Transverse colon (tissue), 4 donors: Measurements from ENCODE around the gene NCF4. TPM values are rescaled to one million over a fixed set of nuclear protein-coding genes. Genes with fewer than 3 reads are reported as not detected.

Source experiments
- DNase-seq: peaks from one replicate; pipeline ENCODE4 v3.0.0-alpha.2; 2019
- H3K27ac ChIP-seq, 4 donors: fragments of 200-600 bp; sonication (generic); 2 replicates each; pipeline ENCODE4 v1.5.1; 2016 to 2018; ENCODE audit warnings: inconsistent platforms in 4 of 4
- H3K27me3 ChIP-seq: fragments of 200-600 bp; sonication (generic); 2 replicates; pipeline ENCODE4 v1.5.1; 2017; ENCODE audit warnings: inconsistent platforms
- H3K36me3 ChIP-seq, 4 donors: fragments of 200-600 bp; sonication (generic); 2 replicates each; pipeline ENCODE4 v1.5.1; 2017 to 2019; ENCODE audit warnings: inconsistent platforms in 4 of 4
- H3K4me1 ChIP-seq, 4 donors: fragments of 200-600 bp; sonication (generic); 2 replicates each; pipeline ENCODE4 v1.5.1; 2017 to 2020; ENCODE audit warnings: inconsistent platforms in 4 of 4
- H3K4me3 ChIP-seq, 4 donors: fragments of 200-600 bp; sonication (generic); 1 replicate in 1 of 4; 2 replicates in 3 of 4; pipeline versions ENCODE4 v1.5.1 to v1.6.1; 2017 to 2019; ENCODE audit warnings: inconsistent platforms in 4 of 4
- H3K9me3 ChIP-seq, 2 donors: fragments of 200-600 bp; sonication (generic); 2 replicates each; pipeline ENCODE4 v1.5.1; 2017 to 2019; ENCODE audit warnings: inconsistent platforms in 2 of 2
- CTCF ChIP-seq, 5 experiments: fragments of 200-600 bp in 3 of 5; fragments of 450-650 bp in 2 of 5; sonication (generic) in 3 of 5; IDR thresholded peaks; 1 replicate in 2 of 5; 2 replicates in 3 of 5; pipeline ENCODE4 v1.5.1; 2016 to 2017; ENCODE audit warnings: antibody characterized with exemption in 5 of 5, inconsistent platforms in 3 of 5, mild to moderate bottlenecking in 2 of 5, moderate library complexity in 1 of 5
- EP300 ChIP-seq: sonication (generic); formaldehyde crosslinking; IDR thresholded peaks from one replicate; pipeline ENCODE4 v1.6.1; 2017; ENCODE audit warnings: antibody characterized with exemption, low read depth
- POLR2A ChIP-seq: fragments of 450-650 bp; IDR thresholded peaks from one replicate; pipeline ENCODE4 v1.6.1; 2016; ENCODE audit warnings: antibody characterized with exemption, mild to moderate bottlenecking, moderate library complexity
- POLR2AphosphoS5 ChIP-seq, 3 donors: sonication (generic); formaldehyde crosslinking; IDR thresholded peaks; one replicate each; pipeline ENCODE4 v1.6.1; 2016; ENCODE audit warnings: antibody characterized with exemption in 3 of 3
- WGBS, 2 donors: methylation state at CpG; one replicate each; pipeline ENCODE4 v1.1.5; 2018; ENCODE audit warnings: low coverage in 1 of 2; 5-methylcytosine and 5-hydroxymethylcytosine counted together
- in situ Hi-C, 4 donors: fragments of 200-750 bp; cut with MboI; loops; one replicate each; pipeline versions ENCODE4 v1.15.0 to v1.15.1; 2017; ENCODE audit warnings: low sequenced_read_pairs in 3 of 4, low pct_ligation_motif_present in 1 of 4, low pct_unique_long_range_greater_than_20kb in 1 of 4
- intact Hi-C: fragments of 100-400 bp; cut with DNase I; formaldehyde crosslinking; loops from one replicate; pipeline ENCODE4 v1.15.1; 2023; ENCODE audit warnings: low total_unique reads
- total RNA-seq, 4 donors: library from RNA; depleted of rRNA; stranded (reverse); fragments of >200 nt; gene quantifications; one replicate each; pipeline ENCODE4 v1.1.0, GENCODE V29; 2016

NCF4 gene
- total RNA-seq, 4 donors from 2014 or later: 9.4 to 98.7 (median 23.5) TPM

- Histone ChIP-seq H3K27me3 (peaks cover 11% of the 10 kb centered on the region), H3K9me3 (no peaks in the 10 kb centered on the region), H3K4me1 (no peaks in the 10 kb centered on the region), H3K36me3 (no peaks in the 10 kb centered on the region), H3K4me3 (no peak overlapping the region), H3K27ac (no peak overlapping the region)
- in situ Hi-C loops (no loop called here), intact Hi-C loops (no loop called here)
- DNase-seq: no peak
- TF ChIP-seq POLR2AphosphoS5 (IDR thresholded peaks at IDR 0.05) (no peak), CTCF (IDR thresholded peaks at IDR 0.05) (no peak), EP300 (no peak), POLR2A (no peak)
- WGBS, 2 donors: 66 to 72% methylated on average over 6 of the region's 6 CpGs
These were observed 34.5 kb upstream of the NCF4 start for GRCh38 chr22:36826262-36826661.

DNA sequence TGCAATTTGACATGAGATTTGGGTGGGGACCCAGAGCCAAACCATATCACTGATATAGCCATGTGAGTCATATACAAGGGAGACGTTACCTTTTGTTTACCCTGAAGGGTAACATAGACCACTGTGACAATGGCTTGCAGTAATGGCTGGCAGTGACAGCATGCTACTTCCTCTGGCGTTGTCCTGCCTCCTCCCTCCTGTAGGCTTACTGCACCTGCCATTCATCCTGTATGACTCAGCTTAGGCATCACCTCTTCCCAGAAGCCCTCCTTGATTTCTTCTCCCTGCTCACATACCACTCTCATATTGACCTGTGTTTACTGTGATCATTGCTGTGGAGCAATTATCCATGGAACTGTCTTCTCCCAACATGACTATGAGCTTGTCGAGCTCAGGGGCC is 32.0 kb upstream of the NCF4 start:
- in situ Hi-C loops: no loop called here
- H3K4me1 ChIP-seq: no peaks in the 10 kb centered on the region
- H3K27me3 ChIP-seq: no peaks in the 10 kb centered on the region
- WGBS, 2 donors: 38 to 100% methylated on average over 1 to 3 of the region's 3 CpGs
- H3K36me3 ChIP-seq: no peaks in the 10 kb centered on the region
- no peak for DNase-seq
- no peaks in the 10 kb centered on the region for H3K9me3 ChIP-seq
- TF ChIP-seq CTCF (IDR thresholded peaks at IDR 0.05) (no peak), POLR2A (no peak), POLR2AphosphoS5 (IDR thresholded peaks at IDR 0.05) (no peak), EP300 (no peak)
- H3K27ac ChIP-seq: no peak overlapping the region
- no peak overlapping the region for H3K4me3 ChIP-seq
- intact Hi-C loops: no loop called here

DNA sequence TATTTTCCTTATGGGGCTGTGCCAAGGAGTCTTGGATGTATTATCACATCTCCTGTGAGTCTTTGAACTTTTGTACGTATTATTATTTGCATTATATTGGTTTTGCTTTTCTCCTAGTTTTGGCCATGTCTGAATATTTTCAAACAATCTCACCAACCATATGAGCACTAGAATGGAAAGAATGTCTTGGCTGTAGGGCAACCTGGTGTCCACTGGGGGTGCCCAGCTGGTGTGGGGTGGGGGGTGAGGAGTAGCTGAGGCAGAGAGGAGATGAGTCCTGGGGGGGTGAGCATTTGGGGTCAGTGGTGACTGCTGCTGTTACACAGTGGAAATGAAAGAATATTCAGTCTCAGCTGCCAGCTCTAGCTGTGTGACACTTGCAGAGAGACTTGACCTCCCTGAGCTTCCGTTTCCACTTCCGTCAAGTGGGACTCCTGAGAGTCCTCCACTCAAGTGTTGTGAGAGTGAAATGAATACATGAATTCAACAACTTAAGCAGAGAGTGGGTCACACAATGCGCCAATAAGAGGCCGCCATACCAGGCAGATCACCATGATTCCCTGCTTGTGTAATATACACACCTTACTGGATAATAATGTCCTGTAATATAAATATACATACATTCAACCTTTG is 31.3 kb upstream of the NCF4 start:
- Histone ChIP-seq H3K27me3 (no peaks in the 10 kb centered on the region), H3K9me3 (no peaks in the 10 kb centered on the region), H3K4me1 (no peaks in the 10 kb centered on the region), H3K4me3 (no peak overlapping the region), H3K36me3 (no peaks in the 10 kb centered on the region), H3K27ac (no peak overlapping the region)
- WGBS, 2 donors: 82 to 85% methylated on average over 1 to 5 of the region's 5 CpGs
- in situ Hi-C loops (no loop called here), intact Hi-C loops (no loop called here)
- TF ChIP-seq EP300 (no peak), POLR2AphosphoS5 (IDR thresholded peaks at IDR 0.05) (no peak), POLR2A (no peak), CTCF (IDR thresholded peaks at IDR 0.05) (no peak)
- DNase-seq: no peak

GRCh38 chr22:36830601-36831000 is 30.2 kb upstream of the NCF4 start:
- intact Hi-C loops: no loop called here
- no peak overlapping the region for H3K27ac ChIP-seq
- no peaks in the 10 kb centered on the region for H3K36me3 ChIP-seq
- H3K27me3 ChIP-seq: no peaks in the 10 kb centered on the region
- H3K4me1 ChIP-seq: no peaks in the 10 kb centered on the region
- H3K4me3 ChIP-seq: no peak overlapping the region
- no peak for DNase-seq
- in situ Hi-C loops: no loop called here
- no peak for TF ChIP-seq EP300
- no peak for TF ChIP-seq POLR2AphosphoS5 (IDR thresholded peaks at IDR 0.05)
- TF ChIP-seq CTCF (IDR thresholded peaks at IDR 0.05): no peak
- TF ChIP-seq POLR2A: no peak
- 81 to 82% methylated on average over 2 of the region's 2 CpGs for WGBS, 2 donors
- H3K9me3 ChIP-seq: no peaks in the 10 kb centered on the region
